Naive thymus-derived CD4-positive, alpha-beta T cell (primary cell): ENCODE data around the gene ANKH. TPM values are rescaled to one million over a fixed set of nuclear protein-coding genes. Genes with fewer than 3 reads are reported as not detected.

Source experiments
- ATAC-seq: fragments of 150-1000 bp; cut with Tn5 transposase; 2 replicates; pipeline ENCODE4 v1.10.0; 2021; ENCODE audit warnings: mild to moderate bottlenecking, moderate library complexity
- CTCF ChIA-PET: fragments of 350-600 bp; sonication (Branson Sonifier 250); formaldehyde crosslinking; loops from one replicate; lab custom pipeline; 2021; ENCODE audit warnings: antibody characterized with exemption; lab: Charles Lee
- POLR2A ChIA-PET: fragments of 350-600 bp; sonication (Branson Sonifier 250); formaldehyde crosslinking; loops from one replicate; lab custom pipeline; 2021; ENCODE audit warnings: antibody characterized with exemption, inconsistent platforms; lab: Charles Lee
- DNase-seq, 9 donors: peaks; one replicate each; pipeline versions ENCODE4 v3.0.0 to v3.0.0-alpha.2; 2020 to 2022; ENCODE audit warnings: mixed read lengths in 1 of 9
- H3K27ac ChIP-seq: one replicate; pipeline ENCODE4 v1.7.0; 2013; ENCODE audit warnings: mild to moderate bottlenecking, low read depth, low read length, moderate library complexity
- H3K27me3 ChIP-seq, 2 donors: one replicate each; pipeline ENCODE4 v1.7.0; 2013; ENCODE audit warnings: low read length in 2 of 2, mild to moderate bottlenecking in 2 of 2, moderate library complexity in 2 of 2; ENCODE audit not compliant: control insufficient read depth in 2 of 2, insufficient read depth in 2 of 2
- H3K36me3 ChIP-seq, 3 experiments: 1 replicate in 2 of 3; 2 replicates in 1 of 3; pipeline ENCODE4 v1.7.0; 2013; ENCODE audit warnings: low read length in 3 of 3, mild to moderate bottlenecking in 3 of 3, moderate library complexity in 1 of 3; ENCODE audit not compliant: insufficient read depth in 3 of 3, control insufficient read depth in 2 of 3
- H3K4me1 ChIP-seq, 2 donors: one replicate each; pipeline ENCODE4 v1.7.0; 2013; ENCODE audit warnings: low read length in 2 of 2, mild to moderate bottlenecking in 2 of 2, moderate library complexity in 1 of 2; ENCODE audit not compliant: control insufficient read depth in 2 of 2, insufficient read depth in 2 of 2
- H3K4me3 ChIP-seq: 2 replicates; pipeline ENCODE4 v1.7.0; 2013; ENCODE audit warnings: mild to moderate bottlenecking, low read length
- H3K9me3 ChIP-seq, 3 experiments: 1 replicate in 2 of 3; 2 replicates in 1 of 3; pipeline ENCODE4 v1.7.0; 2013; ENCODE audit warnings: low read length in 3 of 3; ENCODE audit not compliant: control insufficient read depth in 2 of 3
- H3K27ac Mint-ChIP-seq, 9 donors: one replicate each; pipeline ENCODE4 v1.8.0; 2020 to 2022; ENCODE audit warnings: mixed read lengths in 9 of 9, mild to moderate bottlenecking in 8 of 9, moderate library complexity in 5 of 9, inconsistent platforms in 2 of 9
- H3K27me3 Mint-ChIP-seq, 5 donors: one replicate each; pipeline ENCODE4 v1.8.0; 2021 to 2022; ENCODE audit warnings: mixed read lengths in 5 of 5, mild to moderate bottlenecking in 1 of 5
- H3K36me3 Mint-ChIP-seq, 5 donors: one replicate each; pipeline ENCODE4 v1.8.0; 2020 to 2022; ENCODE audit warnings: mixed read lengths in 5 of 5, mild to moderate bottlenecking in 3 of 5, inconsistent platforms in 1 of 5
- H3K4me1 Mint-ChIP-seq, 7 donors: one replicate each; pipeline ENCODE4 v1.8.0; 2020 to 2022; ENCODE audit warnings: mixed read lengths in 7 of 7, mild to moderate bottlenecking in 3 of 7, inconsistent platforms in 1 of 7
- H3K4me3 Mint-ChIP-seq, 10 donors: one replicate each; pipeline ENCODE4 v1.8.0; 2020 to 2022; ENCODE audit warnings: mild to moderate bottlenecking in 10 of 10, mixed read lengths in 10 of 10, moderate library complexity in 6 of 10, inconsistent platforms in 2 of 10
- H3K9me3 Mint-ChIP-seq, 11 donors: one replicate each; pipeline ENCODE4 v1.8.0; 2020 to 2022; ENCODE audit warnings: mixed read lengths in 11 of 11, mild to moderate bottlenecking in 4 of 11, inconsistent platforms in 1 of 11, moderate library complexity in 1 of 11
- intact Hi-C, 2 donors: fragments of 100-400 bp; cut with micrococcal nuclease; formaldehyde crosslinking; loops; one replicate each; pipeline ENCODE4 v1.15.1; 2023
- polyA plus RNA-seq, 2 donors: library from polyadenylated mRNA; unstranded; fragments of 300-500 nt; fragmentation: Illumina TruSeq; gene quantifications; one replicate each; pipeline ENCODE4 v1.2.3, GENCODE V29; 2021
- total RNA-seq, 6 experiments: library from RNA in 5 of 6; stranded (reverse) in 5 of 6; gene quantifications; 1 replicate in 5 of 6; 2 replicates in 1 of 6; pipeline ENCODE4 v1.2.3 and lab custom pipeline; 2021 to 2026

The ANKH gene
- total and polyA plus RNA-seq, 7 experiments from 2014 or later = 35.9 to 190 (median 69.5) TPM

- ChIA-PET POLR2A (no interaction called here), CTCF (interaction anchor here (0.6 kb wide), 1 partner anchor 254 kb away, joined by 3 read pairs; no protein-coding TSS in a partner anchor)
- Histone ChIP-seq H3K4me1 (peaks cover 38 to 42% of the 10 kb centered on the region in 2 donors), H3K27ac (no peak overlapping the region), H3K36me3 (no peaks in the 10 kb centered on the region), H3K4me3 (no peak overlapping the region), H3K27me3 (no peaks in the 10 kb centered on the region), H3K9me3 (no peaks in the 10 kb centered on the region)
- intact Hi-C loops = loop anchor here (2.0 to 5.0 kb wide), 2 partner anchors 19 to 85 kb away; no protein-coding TSS in a partner anchor
- H3K27ac Mint-ChIP-seq = peak overlapping the region in 8 of 9 donors; percentile 33 to 91 (median 51)
- H3K4me3 Mint-ChIP-seq = peak overlapping the region in 7 of 10 donors; percentile 24 to 77 (median 54)
- no peaks in the 10 kb centered on the region for H3K27me3 Mint-ChIP-seq
- peaks cover 47 to 87% (median 80%) of the 10 kb centered on the region in 7 donors for H3K4me1 Mint-ChIP-seq
- no peak for ATAC-seq
- H3K36me3 Mint-ChIP-seq = peaks cover 0 to 17% (median 0%) of the 10 kb centered on the region in 5 donors
- peaks cover 0 to 4% (median 0%) of the 10 kb centered on the region in 11 donors for H3K9me3 Mint-ChIP-seq
- DNase-seq = no peak
Measured at GRCh38 chr5:14812166-14812565, 59.4 kb downstream of the ANKH start.

GRCh38 chr5:14810928-14811572 is 60.5 kb downstream of the ANKH start:
- POLR2A ChIA-PET = no interaction called here
- H3K27ac Mint-ChIP-seq = peak overlapping the region; percentile 66 to 93 (median 87)
- peaks cover 0 to 4% (median 0%) of the 10 kb centered on the region in 11 donors for H3K9me3 Mint-ChIP-seq
- H3K4me1 ChIP-seq = peaks cover 38 to 42% of the 10 kb centered on the region in 2 donors
- ATAC-seq (no peak), DNase-seq (no peak)
- no peak overlapping the region for H3K4me3 ChIP-seq
- H3K9me3 ChIP-seq = no peaks in the 10 kb centered on the region
- peaks cover 46 to 85% (median 72%) of the 10 kb centered on the region in 7 donors for H3K4me1 Mint-ChIP-seq
- CTCF ChIA-PET = no interaction called here
- peaks cover 0 to 17% (median 3%) of the 10 kb centered on the region in 5 donors for H3K36me3 Mint-ChIP-seq
- peaks cover 0 to 6% (median 0%) of the 10 kb centered on the region in 3 experiments for H3K36me3 ChIP-seq
- intact Hi-C loops = loop anchor here in 1 of 2 donors (5.0 kb wide), 1 partner anchor 84 kb away; no protein-coding TSS in a partner anchor
- H3K27ac ChIP-seq = no peak overlapping the region
- peak overlapping the region in 9 of 10 donors; percentile 73 to 87 (median 78) for H3K4me3 Mint-ChIP-seq
- no peaks in the 10 kb centered on the region for H3K27me3 ChIP-seq
- H3K27me3 Mint-ChIP-seq = no peaks in the 10 kb centered on the region

GRCh38 chr5:14810282-14810681 is 61.3 kb downstream of the ANKH start:
- ChIA-PET CTCF (interaction anchor here (0.5 kb wide), 1 partner anchor 124 kb away, joined by 3 read pairs; no protein-coding TSS in a partner anchor), POLR2A (interaction anchor here (1.5 to 1.9 kb wide), 3 partner anchors 21 to 103 kb away, joined by 4 to 7 read pairs (median 6); partner anchors contain the start of gene ANKH)
- Histone ChIP-seq H3K27ac (peak overlapping the region; percentile 50), H3K4me3 (peak overlapping the region; percentile 21), H3K36me3 (peaks cover 0 to 6% (median 0%) of the 10 kb centered on the region in 3 experiments), H3K9me3 (no peaks in the 10 kb centered on the region), H3K27me3 (no peaks in the 10 kb centered on the region), H3K4me1 (peaks cover 38 to 42% of the 10 kb centered on the region in 2 donors)
- DNase-seq (no peak), ATAC-seq (no peak)
- Mint-ChIP-seq H3K27ac (peak overlapping the region; percentile 72 to 93 (median 91)), H3K27me3 (no peaks in the 10 kb centered on the region), H3K36me3 (peaks cover 0 to 14% (median 9%) of the 10 kb centered on the region in 5 donors), H3K4me1 (peaks cover 42 to 85% (median 68%) of the 10 kb centered on the region in 7 donors), H3K4me3 (peak overlapping the region; percentile 56 to 87 (median 78)), H3K9me3 (peaks cover 0 to 4% (median 0%) of the 10 kb centered on the region in 11 donors)
- intact Hi-C loops = loop anchor here in 1 of 2 donors (5.0 kb wide), 1 partner anchor 83 kb away; no protein-coding TSS in a partner anchor

GRCh38 chr5:14809369-14810155 is 62.0 kb downstream of the ANKH start:
- ChIA-PET CTCF (interaction anchor here (0.5 to 0.6 kb wide), 2 partner anchors 61 to 124 kb away, joined by 3 to 7 read pairs; no protein-coding TSS in a partner anchor), POLR2A (interaction anchor here (0.6 to 1.9 kb wide), 8 partner anchors 18 to 1811 kb away, joined by 3 to 7 read pairs (median 4); partner anchors contain the start of gene ANKH)
- no peaks in the 10 kb centered on the region for H3K27me3 ChIP-seq
- peaks cover 7 to 19% (median 16%) of the 10 kb centered on the region in 5 donors for H3K36me3 Mint-ChIP-seq
- ATAC-seq (peak; percentile 94), DNase-seq (peak; percentile 16 to 74 (median 57))
- H3K4me1 ChIP-seq = peaks cover 38 to 42% of the 10 kb centered on the region in 2 donors
- peak overlapping the region; percentile 72 to 93 (median 91) for H3K27ac Mint-ChIP-seq
- intact Hi-C loops = loop anchor here (1.0 to 10.0 kb wide), 10 partner anchors 37 to 215 kb away; partner anchors contain the start of genes ANKH (in 1 of the 2) and OTULIN (in 1 of the 2)
- peak overlapping the region; percentile 56 to 87 (median 78) for H3K4me3 Mint-ChIP-seq
- H3K36me3 ChIP-seq = peaks cover 0 to 6% (median 0%) of the 10 kb centered on the region in 3 experiments
- H3K4me1 Mint-ChIP-seq = peaks cover 40 to 85% (median 63%) of the 10 kb centered on the region in 7 donors
- H3K9me3 Mint-ChIP-seq = peaks cover 0 to 4% (median 0%) of the 10 kb centered on the region in 11 donors
- H3K4me3 ChIP-seq = peak overlapping the region; percentile 21
- peak overlapping the region; percentile 50 for H3K27ac ChIP-seq
- no peaks in the 10 kb centered on the region for H3K9me3 ChIP-seq
- H3K27me3 Mint-ChIP-seq = no peaks in the 10 kb centered on the region

GRCh38 chr5:14807471-14807870 is 64.1 kb downstream of the ANKH start:
- peaks cover 30 to 31% of the 10 kb centered on the region in 2 donors for H3K4me1 ChIP-seq
- H3K4me3 ChIP-seq = no peak overlapping the region
- CTCF ChIA-PET = interaction anchor here (1.3 kb wide), 1 partner anchor 26 kb away, joined by 3 read pairs; no protein-coding TSS in a partner anchor
- H3K27ac Mint-ChIP-seq = peak overlapping the region in 6 of 9 donors; percentile 23 to 71 (median 52)
- H3K4me1 Mint-ChIP-seq = peaks cover 33 to 80% (median 59%) of the 10 kb centered on the region in 7 donors
- POLR2A ChIA-PET = interaction anchor here (0.7 kb wide), 1 partner anchor 63 kb away, joined by 3 read pairs; no protein-coding TSS in a partner anchor
- H3K9me3 ChIP-seq = no peaks in the 10 kb centered on the region
- ATAC-seq = no peak
- peaks cover 11 to 32% (median 17%) of the 10 kb centered on the region in 5 donors for H3K36me3 Mint-ChIP-seq
- no peak overlapping the region for H3K4me3 Mint-ChIP-seq
- H3K27ac ChIP-seq = no peak overlapping the region
- H3K36me3 ChIP-seq = peaks cover 0 to 6% (median 0%) of the 10 kb centered on the region in 3 experiments
- H3K27me3 ChIP-seq = no peaks in the 10 kb centered on the region
- H3K27me3 Mint-ChIP-seq = no peaks in the 10 kb centered on the region
- intact Hi-C loops = loop anchor here (5.0 to 10.0 kb wide), 4 partner anchors 35 to 213 kb away; partner anchors contain the start of gene OTULIN (in 1 of the 2)
- no peak for DNase-seq
- peaks cover 0 to 2% (median 0%) of the 10 kb centered on the region in 11 donors for H3K9me3 Mint-ChIP-seq
